Heart right ventricle (tissue), 16 donors: Measurements from ENCODE around the gene C2orf72. TPM values are rescaled to one million over a fixed set of nuclear protein-coding genes. Genes with fewer than 3 reads are reported as not detected.

Experiments used
- ATAC-seq, 8 donors: fragments of 200-7000 bp; cut with Tn5 transposase; one replicate each; pipeline ENCODE4 v1.9.1; 2020; ENCODE audit warnings: mild to moderate bottlenecking in 8 of 8, moderate library complexity in 8 of 8, moderate number of reproducible peaks in 1 of 8
- DNase-seq, 2 donors: peaks; one replicate each; pipeline ENCODE4 v3.0.0-alpha.2; 2020
- H3K27ac ChIP-seq, 10 donors: fragments of 200-600 bp; sonication (generic) in 2 of 10; one replicate each; pipeline versions ENCODE4 v1.5.0 to v1.8.0; 2020 to 2022; ENCODE audit warnings: mild to moderate bottlenecking in 3 of 10
- H3K27me3 ChIP-seq, 7 donors: fragments of 200-600 bp; one replicate each; pipeline ENCODE4 v1.8.0; 2021 to 2022; ENCODE audit warnings: mild to moderate bottlenecking in 2 of 7
- H3K36me3 ChIP-seq, 9 donors: fragments of 200-600 bp; sonication (generic) in 1 of 9; one replicate each; pipeline versions ENCODE4 v1.5.0 to v1.8.0; 2020 to 2022; ENCODE audit warnings: mild to moderate bottlenecking in 2 of 9
- H3K4me1 ChIP-seq, 9 donors: fragments of 200-600 bp; sonication (generic) in 1 of 9; one replicate each; pipeline versions ENCODE4 v1.5.0 to v1.8.0; 2020 to 2022; ENCODE audit warnings: mild to moderate bottlenecking in 4 of 9
- H3K4me3 ChIP-seq, 10 donors: fragments of 200-600 bp; sonication (generic) in 2 of 10; one replicate each; pipeline versions ENCODE4 v1.5.0 to v1.8.0; 2020 to 2022; ENCODE audit warnings: mild to moderate bottlenecking in 7 of 10, moderate library complexity in 2 of 10
- H3K9me3 ChIP-seq, 11 donors: fragments of 200-600 bp in 10 of 11; sonication (generic) in 2 of 11; one replicate each; pipeline versions ENCODE4 v1.5.0 to v1.8.0; 2013 to 2022; ENCODE audit warnings: mild to moderate bottlenecking in 2 of 11, control low read depth in 1 of 11, moderate library complexity in 1 of 11
- CTCF ChIP-seq, 9 donors: fragments of 200-600 bp; sonication (generic) in 2 of 9; IDR thresholded peaks; one replicate each; pipeline versions ENCODE4 v1.5.0 to v1.8.0; 2021 to 2022; ENCODE audit warnings: antibody characterized with exemption in 9 of 9, mild to moderate bottlenecking in 5 of 9, moderate library complexity in 1 of 9
- WGBS, 2 donors: extraction: QIAGEN DNeasy Blood & Tissue Kit; methylation state at CpG; one replicate each; pipeline ENCODE4 v1.1.7; 2013; ENCODE audit warnings: inconsistent platforms in 1 of 2; 5-methylcytosine and 5-hydroxymethylcytosine counted together
- intact Hi-C, 10 donors: fragments of 100-400 bp; cut with DNase I; formaldehyde crosslinking; loops; one replicate each; pipeline versions ENCODE4 v1.11.1 to v1.14.2; 2022
- polyA plus RNA-seq, 2 donors: library from polyadenylated mRNA; stranded (reverse); fragments of 200-250 nt; gene quantifications; one replicate each; pipeline ENCODE4 v1.2.3, GENCODE V29; 2013
- total RNA-seq, 10 donors: library from RNA; stranded (reverse); fragmentation: NEBNext Ultra II Directional in 3 of 10; extraction: Animal tissue kit (Norgen Biotek cat#: 25700) in 3 of 10; gene quantifications; one replicate each; pipeline versions ENCODE4 v1.2.1 to v1.2.4, GENCODE V29; 2021 to 2023
- donor health status: Arrhythmogenic right ventricular cardiomyopathy.
- donor health status: ischemic (EF 13 %, LVEDD 7.1; RV severe dilation, severe dysfunction).
- donor health status: healthy with polysubstance abuse.
- donor health status: DM: no; HTN: yes; CAD: no.
- donor health status: DM: no; HTN: no; CAD: no.
- donor health status: ischemic (EF 25% LVEDD 6.9; RV normal size, moderate dysfunction).
- donor health status: ischemic (EF 25% LVEDD 5.7; RV mildly dilated, moderate dysfunction).
- donor health status: healthy.
- donor health status: DM: yes; HTN: yes; CAD: no.
- donor health status: Ischemic cardiomyopathy.
- donor health status: ischemic (EF 35%, LVEDD 5.7; RV mildly dilated, moderate dysfunction).
- donor health status: nonischemic (EF 11% LVEDD 7.7; RV severe dilation, severe dysfunction).
- donor health status: DM: yes; HTN: yes; CAD: no.
- donor health status: PGD.
- donor health status: ischemic (EF 29% LVEDD 5.4; RV normal size, mild dysfunction).
- donor health status: nonischemic (EF 23%, LVEDD 6.1; RV moderate dilation, normal function).

C2orf72 gene
- total and polyA plus RNA-seq, 12 donors: 0.06 to 0.09 (median 0.07) TPM; not detected in 9

GRCh38 chr2:231084565-231084964 lies 47.2 kb downstream of the C2orf72 start:
- H3K27me3 ChIP-seq: no peaks in the 10 kb centered on the region
- TF ChIP-seq CTCF (IDR thresholded peaks at IDR 0.05): no peak
- ATAC-seq: no peak
- H3K9me3 ChIP-seq: no peaks in the 10 kb centered on the region
- intact Hi-C loops: no loop called here
- no peak overlapping the region for H3K27ac ChIP-seq
- 87 to 89% methylated on average over 1 of the region's 1 CpG for WGBS, 2 donors
- H3K4me1 ChIP-seq: no peaks in the 10 kb centered on the region
- H3K36me3 ChIP-seq: peaks cover 2 to 100% (median 93%) of the 10 kb centered on the region in 9 donors
- no peak overlapping the region for H3K4me3 ChIP-seq
- DNase-seq: no peak

GRCh38 chr2:231088754-231089153 lies 51.4 kb downstream of the C2orf72 start:
- 49 to 54% methylated on average over 4 of the region's 4 CpGs for WGBS, 2 donors
- no peak for TF ChIP-seq CTCF (IDR thresholded peaks at IDR 0.05)
- intact Hi-C loops: no loop called here
- H3K4me3 ChIP-seq: no peak overlapping the region
- H3K4me1 ChIP-seq: peaks cover 0 to 4% (median 0%) of the 10 kb centered on the region in 9 donors
- DNase-seq (no peak), ATAC-seq (no peak)
- no peak overlapping the region for H3K27ac ChIP-seq
- no peaks in the 10 kb centered on the region for H3K9me3 ChIP-seq
- peaks cover 2 to 99% (median 59%) of the 10 kb centered on the region in 9 donors for H3K36me3 ChIP-seq
- no peaks in the 10 kb centered on the region for H3K27me3 ChIP-seq

- peaks cover 0 to 5% (median 0%) of the 10 kb centered on the region in 9 donors for H3K4me1 ChIP-seq
- H3K27ac ChIP-seq: no peak overlapping the region
- ATAC-seq (no peak), DNase-seq (no peak)
- H3K4me3 ChIP-seq: no peak overlapping the region
- 84 to 92% methylated on average over 5 of the region's 5 CpGs for WGBS, 2 donors
- intact Hi-C loops: no loop called here
- TF ChIP-seq CTCF (IDR thresholded peaks at IDR 0.05): no peak
- H3K27me3 ChIP-seq: no peaks in the 10 kb centered on the region
- peaks cover 0 to 92% (median 25%) of the 10 kb centered on the region in 9 donors for H3K36me3 ChIP-seq
- H3K9me3 ChIP-seq: peaks cover 0 to 12% (median 5%) of the 10 kb centered on the region in 11 donors
Measured at GRCh38 chr2:231093933-231094332, 56.6 kb downstream of the C2orf72 start.

GRCh38 chr2:231094736-231095346 lies 57.5 kb downstream of the C2orf72 start:
- no peak overlapping the region for H3K27ac ChIP-seq
- ATAC-seq (no peak), DNase-seq (no peak)
- no peak for TF ChIP-seq CTCF (IDR thresholded peaks at IDR 0.05)
- WGBS, 2 donors: 94% methylated on average over 4 of the region's 4 CpGs
- H3K4me3 ChIP-seq: no peak overlapping the region
- H3K27me3 ChIP-seq: no peaks in the 10 kb centered on the region
- peaks cover 0 to 21% (median 13%) of the 10 kb centered on the region in 11 donors for H3K9me3 ChIP-seq
- intact Hi-C loops: no loop called here
- H3K36me3 ChIP-seq: peaks cover 0 to 92% (median 26%) of the 10 kb centered on the region in 9 donors
- peaks cover 0 to 5% (median 0%) of the 10 kb centered on the region in 9 donors for H3K4me1 ChIP-seq

Other genes with a start within 250 kb of the C2orf72 start
- gene ITM2C, start 172.6 kb upstream of the C2orf72 start, total RNA-seq: 10 to 100 TPM; 14.3 to 32.7 (median 23.8) TPM
- 10 to 100 TPM; 12.1 to 20.4 TPM for gene ITM2C, start 172.6 kb upstream of the C2orf72 start, polyA plus RNA-seq
- under 1 TPM in 1 of 10 donors, not detected in 9; 0.42 TPM for gene GPR55, start 112.3 kb upstream of the C2orf72 start, total RNA-seq
- gene GPR55, start 112.3 kb upstream of the C2orf72 start, polyA plus RNA-seq: under 1 TPM in 1 of 2 donors, not detected in 1; 0.01 TPM
- not detected for gene SPATA3, start 41.4 kb upstream of the C2orf72 start, total RNA-seq
- gene SPATA3, start 41.4 kb upstream of the C2orf72 start, polyA plus RNA-seq: not detected
- 100 to 1,000 TPM in 4 of 10 donors, 10 to 100 TPM in 6; 88.4 to 113 (median 95.1) TPM for gene PSMD1, start 19.3 kb downstream of the C2orf72 start, total RNA-seq
- 10 to 100 TPM; 39.8 to 50.7 TPM for gene PSMD1, start 19.3 kb downstream of the C2orf72 start, polyA plus RNA-seq
- gene HTR2B, start 87.5 kb downstream of the C2orf72 start, total RNA-seq: 1 to 10 TPM in 4 of 10 donors, under 1 TPM in 5, not detected in 1; 0.10 to 2.7 (median 0.74) TPM
- under 1 TPM; 0.25 to 0.59 TPM for gene HTR2B, start 87.5 kb downstream of the C2orf72 start, polyA plus RNA-seq
- 1 to 10 TPM; 1.6 to 6.8 (median 2.4) TPM for gene ARMC9, start 161.1 kb downstream of the C2orf72 start, total RNA-seq
- 1 to 10 TPM; 1.7 to 2.0 TPM for gene ARMC9, start 161.1 kb downstream of the C2orf72 start, polyA plus RNA-seq